Ovary (tissue), 3 donors: ENCODE results near the gene TFIP11.

Source experiments
- CTCF ChIP-seq, 3 donors: fragments of 450-650 bp in 2 of 3; fragments of 200-600 bp in 1 of 3; IDR thresholded peaks; one replicate each; pipeline versions ENCODE4 v1.5.1 to v1.8.0; 2016 to 2022; ENCODE audit warnings: antibody characterized with exemption in 3 of 3, mild to moderate bottlenecking in 1 of 3
- EP300 ChIP-seq: sonication (generic); formaldehyde crosslinking; IDR thresholded peaks from one replicate; pipeline ENCODE4 v1.6.1; 2017; ENCODE audit warnings: antibody characterized with exemption
- POLR2A ChIP-seq: fragments of 450-650 bp; IDR thresholded peaks from one replicate; pipeline ENCODE4 v1.6.1; 2017; ENCODE audit warnings: antibody characterized with exemption, mild to moderate bottlenecking, moderate library complexity
- donor health status: DM: no; HTN: no; CAD: no.

- TF ChIP-seq CTCF (IDR thresholded peaks at IDR 0.05): no peak
- TF ChIP-seq POLR2A: no peak
- TF ChIP-seq EP300: no peak
Measured at GRCh38 chr22:26477341-26477731, 34.9 kb downstream of the TFIP11 start.
